ENCODE measurements around the gene FANCC.

DNA sequence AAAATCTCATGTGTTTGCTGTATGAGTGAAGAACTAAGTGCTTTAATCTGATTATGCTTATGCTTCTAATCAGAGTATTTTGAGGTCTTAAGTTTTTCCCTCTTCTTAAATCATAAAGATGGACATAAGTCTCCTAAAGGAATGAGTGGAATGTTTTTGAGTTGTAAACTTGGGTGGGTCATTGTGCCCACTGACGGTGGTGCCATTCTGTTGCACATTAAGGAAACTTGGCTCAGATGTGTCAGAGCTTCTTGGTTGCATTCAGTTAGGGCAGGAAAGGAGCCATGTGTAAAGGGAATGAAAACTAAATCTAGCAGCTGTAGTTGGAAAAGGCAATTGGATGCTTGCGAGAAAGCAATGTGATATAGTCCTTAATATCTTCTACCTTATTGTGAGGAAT is 256.6 kb downstream of the FANCC start:
- TF ChIP-seq, protein P1, sequence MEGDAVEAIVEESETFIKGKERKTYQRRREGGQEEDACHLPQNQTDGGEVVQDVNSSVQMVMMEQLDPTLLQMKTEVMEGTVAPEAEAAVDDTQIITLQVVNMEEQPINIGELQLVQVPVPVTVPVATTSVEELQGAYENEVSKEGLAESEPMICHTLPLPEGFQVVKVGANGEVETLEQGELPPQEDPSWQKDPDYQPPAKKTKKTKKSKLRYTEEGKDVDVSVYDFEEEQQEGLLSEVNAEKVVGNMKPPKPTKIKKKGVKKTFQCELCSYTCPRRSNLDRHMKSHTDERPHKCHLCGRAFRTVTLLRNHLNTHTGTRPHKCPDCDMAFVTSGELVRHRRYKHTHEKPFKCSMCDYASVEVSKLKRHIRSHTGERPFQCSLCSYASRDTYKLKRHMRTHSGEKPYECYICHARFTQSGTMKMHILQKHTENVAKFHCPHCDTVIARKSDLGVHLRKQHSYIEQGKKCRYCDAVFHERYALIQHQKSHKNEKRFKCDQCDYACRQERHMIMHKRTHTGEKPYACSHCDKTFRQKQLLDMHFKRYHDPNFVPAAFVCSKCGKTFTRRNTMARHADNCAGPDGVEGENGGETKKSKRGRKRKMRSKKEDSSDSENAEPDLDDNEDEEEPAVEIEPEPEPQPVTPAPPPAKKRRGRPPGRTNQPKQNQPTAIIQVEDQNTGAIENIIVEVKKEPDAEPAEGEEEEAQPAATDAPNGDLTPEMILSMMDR (IDR thresholded peaks at IDR 0.05): no peak
- TF ChIP-seq POLR2AphosphoS5 (IDR thresholded peaks at IDR 0.05) (no peak), POLR2A (IDR thresholded peaks at IDR 0.05) (no peak), EP300 (IDR thresholded peaks at IDR 0.05) (no peak)
